ENCODE results near the gene MAPK8IP3. TPM values are rescaled to one million over a fixed set of nuclear protein-coding genes. Genes with fewer than 3 reads are reported as not detected.

MAPK8IP3 gene, protein sequence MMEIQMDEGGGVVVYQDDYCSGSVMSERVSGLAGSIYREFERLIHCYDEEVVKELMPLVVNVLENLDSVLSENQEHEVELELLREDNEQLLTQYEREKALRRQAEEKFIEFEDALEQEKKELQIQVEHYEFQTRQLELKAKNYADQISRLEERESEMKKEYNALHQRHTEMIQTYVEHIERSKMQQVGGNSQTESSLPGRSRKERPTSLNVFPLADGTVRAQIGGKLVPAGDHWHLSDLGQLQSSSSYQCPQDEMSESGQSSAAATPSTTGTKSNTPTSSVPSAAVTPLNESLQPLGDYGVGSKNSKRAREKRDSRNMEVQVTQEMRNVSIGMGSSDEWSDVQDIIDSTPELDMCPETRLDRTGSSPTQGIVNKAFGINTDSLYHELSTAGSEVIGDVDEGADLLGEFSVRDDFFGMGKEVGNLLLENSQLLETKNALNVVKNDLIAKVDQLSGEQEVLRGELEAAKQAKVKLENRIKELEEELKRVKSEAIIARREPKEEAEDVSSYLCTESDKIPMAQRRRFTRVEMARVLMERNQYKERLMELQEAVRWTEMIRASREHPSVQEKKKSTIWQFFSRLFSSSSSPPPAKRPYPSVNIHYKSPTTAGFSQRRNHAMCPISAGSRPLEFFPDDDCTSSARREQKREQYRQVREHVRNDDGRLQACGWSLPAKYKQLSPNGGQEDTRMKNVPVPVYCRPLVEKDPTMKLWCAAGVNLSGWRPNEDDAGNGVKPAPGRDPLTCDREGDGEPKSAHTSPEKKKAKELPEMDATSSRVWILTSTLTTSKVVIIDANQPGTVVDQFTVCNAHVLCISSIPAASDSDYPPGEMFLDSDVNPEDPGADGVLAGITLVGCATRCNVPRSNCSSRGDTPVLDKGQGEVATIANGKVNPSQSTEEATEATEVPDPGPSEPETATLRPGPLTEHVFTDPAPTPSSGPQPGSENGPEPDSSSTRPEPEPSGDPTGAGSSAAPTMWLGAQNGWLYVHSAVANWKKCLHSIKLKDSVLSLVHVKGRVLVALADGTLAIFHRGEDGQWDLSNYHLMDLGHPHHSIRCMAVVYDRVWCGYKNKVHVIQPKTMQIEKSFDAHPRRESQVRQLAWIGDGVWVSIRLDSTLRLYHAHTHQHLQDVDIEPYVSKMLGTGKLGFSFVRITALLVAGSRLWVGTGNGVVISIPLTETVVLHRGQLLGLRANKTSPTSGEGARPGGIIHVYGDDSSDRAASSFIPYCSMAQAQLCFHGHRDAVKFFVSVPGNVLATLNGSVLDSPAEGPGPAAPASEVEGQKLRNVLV (N-terminal part only)
- total RNA-seq (2022; extraction: Qiagen RNA extraction; ENCODE audit: low read depth): 44.6 to 62.9 TPM (median 50.1 TPM) in 5 replicates

DNA sequence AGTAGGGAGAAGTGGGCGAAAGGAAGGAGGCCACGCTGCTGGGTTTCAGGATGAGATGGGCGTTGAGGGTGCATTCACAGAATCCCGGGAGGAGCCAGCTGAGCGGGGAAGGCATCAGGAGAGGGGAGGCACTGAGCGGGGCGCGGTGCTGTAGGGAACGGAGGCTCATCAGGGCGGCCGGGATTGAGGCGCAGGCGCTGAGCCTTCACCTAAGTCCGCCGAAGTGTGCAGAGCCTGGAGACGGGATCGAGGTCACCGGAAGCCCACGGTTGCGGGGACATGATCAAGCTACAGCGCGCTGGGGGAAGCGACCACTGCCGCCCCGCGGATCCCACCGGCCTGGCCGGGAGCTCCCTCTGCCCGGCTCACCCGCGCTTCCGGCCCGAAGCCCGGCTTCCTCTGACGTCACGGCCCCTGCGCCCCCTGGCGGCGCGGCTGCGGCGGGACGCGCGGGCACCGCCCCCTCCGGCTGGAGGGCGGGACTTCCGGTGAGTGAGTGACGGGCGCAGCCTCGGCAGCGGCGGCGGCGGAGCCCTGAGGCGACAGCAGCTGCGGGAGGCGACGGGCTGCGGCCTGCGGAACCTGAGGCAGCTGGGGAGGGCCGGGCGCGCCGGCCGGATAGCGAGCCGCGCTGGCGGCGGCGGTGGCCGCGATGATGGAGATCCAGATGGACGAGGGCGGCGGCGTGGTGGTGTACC lies at the start of gene MAPK8IP3:
MAPK8IP3 (plus strand) TSS at position 508 of the 698 bp plus-strand sequence; CDS start at position 653, 145 bp downstream.

DNA sequence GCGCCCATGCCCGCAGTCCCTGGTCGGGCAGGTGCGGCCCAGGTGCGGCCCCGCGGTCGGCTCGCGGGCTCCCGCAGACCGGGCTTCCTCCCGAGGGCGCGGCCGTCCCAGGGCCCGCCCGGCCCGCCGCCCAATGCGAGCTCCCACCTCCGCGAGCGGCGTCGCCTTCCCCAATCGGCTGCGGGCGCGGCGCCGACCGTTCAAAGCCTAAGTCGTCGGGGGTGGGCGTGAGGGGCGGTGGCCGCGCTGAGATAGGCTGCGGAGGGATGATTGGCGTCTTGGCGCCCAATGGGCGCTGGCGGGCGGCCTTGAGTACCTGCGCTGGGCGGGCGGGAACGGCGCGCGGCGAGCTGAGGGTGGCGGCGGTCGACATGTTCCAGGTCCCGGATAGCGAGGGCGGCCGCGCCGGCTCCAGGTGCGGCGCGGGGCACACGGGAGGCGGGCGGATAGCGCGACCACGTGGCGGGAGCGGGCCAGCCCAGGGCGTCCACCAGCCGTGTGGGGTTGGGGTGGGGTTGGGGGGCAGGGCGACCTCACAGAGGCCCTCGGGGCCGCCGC lies 28.0 kb upstream of the MAPK8IP3 start, which contains the start of gene JPT2:
JPT2 (plus strand) TSS at position 338 of the 558 bp plus-strand sequence; CDS start at position 372, 34 bp downstream.

DNA sequence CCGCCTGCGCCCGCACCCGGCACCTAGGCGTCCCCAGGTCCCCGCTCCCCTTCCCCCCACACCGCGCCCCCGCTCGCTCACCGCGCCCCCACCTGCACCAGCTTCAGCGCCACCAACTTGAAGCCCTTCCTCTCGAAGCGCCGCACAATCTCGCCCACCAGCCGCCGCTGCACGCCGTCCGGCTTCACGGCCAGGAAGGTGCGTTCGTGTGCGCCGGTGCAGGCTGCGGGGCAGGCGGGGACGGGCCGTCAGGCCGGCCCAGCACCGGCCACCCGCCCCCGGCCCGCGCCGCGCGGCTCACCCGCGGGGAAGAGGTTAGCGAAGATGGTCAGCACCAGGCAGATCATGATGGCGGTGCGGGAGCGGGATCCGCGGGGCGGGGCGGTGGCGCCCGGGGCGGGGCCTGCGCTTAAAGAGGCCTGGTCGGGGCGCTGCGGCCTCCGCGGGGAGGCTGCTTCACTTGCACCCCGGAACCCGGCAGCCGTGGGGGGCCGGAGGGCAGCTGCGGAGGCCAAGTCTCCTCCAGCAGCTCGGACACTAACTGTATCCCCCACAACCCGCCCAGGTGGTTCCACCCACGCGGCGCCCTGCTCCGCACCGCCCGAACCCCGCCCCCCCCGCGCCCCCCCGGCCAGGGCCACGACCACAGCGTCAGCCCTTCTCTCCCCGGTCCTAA lies 65.3 kb downstream of the MAPK8IP3 start, which contains the start of gene NME3:
NME3 (minus strand) TSS at position 356 of the 676 bp plus-strand sequence; CDS start at position 347, 9 bp downstream.

DNA sequence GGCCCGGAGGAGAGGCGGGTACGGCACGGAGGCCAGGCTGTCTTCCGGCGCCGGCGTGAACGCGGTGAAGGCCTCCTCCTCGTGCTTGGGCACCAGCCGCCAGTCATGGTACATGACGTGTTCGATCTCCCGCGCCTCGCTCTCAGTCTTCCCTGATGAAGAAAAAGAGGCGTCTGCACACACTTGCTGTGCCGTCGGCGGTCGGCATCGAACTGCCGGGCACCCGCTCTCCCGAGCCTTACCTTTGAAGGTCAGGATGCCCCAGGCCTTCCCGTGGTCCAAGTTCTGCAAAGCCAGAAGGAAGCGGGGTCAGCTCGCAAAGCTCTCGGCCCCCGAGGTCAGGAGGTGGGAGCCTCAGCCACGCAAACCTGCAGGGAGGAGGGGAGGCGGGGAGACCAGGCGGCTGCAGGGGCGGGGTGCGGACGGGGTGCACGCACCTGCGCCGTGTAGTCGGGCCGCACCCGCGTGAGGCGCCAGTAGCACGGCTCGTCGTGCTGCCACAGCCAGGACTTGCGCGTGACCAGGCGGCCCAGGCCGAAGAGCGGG lies 66.4 kb downstream of the MAPK8IP3 start, which contains the start of gene EME2:
EME2 (plus strand) TSS at position 449 of the 546 bp plus-strand sequence. CDS start 418 bp downstream, outside the sequence.

DNA sequence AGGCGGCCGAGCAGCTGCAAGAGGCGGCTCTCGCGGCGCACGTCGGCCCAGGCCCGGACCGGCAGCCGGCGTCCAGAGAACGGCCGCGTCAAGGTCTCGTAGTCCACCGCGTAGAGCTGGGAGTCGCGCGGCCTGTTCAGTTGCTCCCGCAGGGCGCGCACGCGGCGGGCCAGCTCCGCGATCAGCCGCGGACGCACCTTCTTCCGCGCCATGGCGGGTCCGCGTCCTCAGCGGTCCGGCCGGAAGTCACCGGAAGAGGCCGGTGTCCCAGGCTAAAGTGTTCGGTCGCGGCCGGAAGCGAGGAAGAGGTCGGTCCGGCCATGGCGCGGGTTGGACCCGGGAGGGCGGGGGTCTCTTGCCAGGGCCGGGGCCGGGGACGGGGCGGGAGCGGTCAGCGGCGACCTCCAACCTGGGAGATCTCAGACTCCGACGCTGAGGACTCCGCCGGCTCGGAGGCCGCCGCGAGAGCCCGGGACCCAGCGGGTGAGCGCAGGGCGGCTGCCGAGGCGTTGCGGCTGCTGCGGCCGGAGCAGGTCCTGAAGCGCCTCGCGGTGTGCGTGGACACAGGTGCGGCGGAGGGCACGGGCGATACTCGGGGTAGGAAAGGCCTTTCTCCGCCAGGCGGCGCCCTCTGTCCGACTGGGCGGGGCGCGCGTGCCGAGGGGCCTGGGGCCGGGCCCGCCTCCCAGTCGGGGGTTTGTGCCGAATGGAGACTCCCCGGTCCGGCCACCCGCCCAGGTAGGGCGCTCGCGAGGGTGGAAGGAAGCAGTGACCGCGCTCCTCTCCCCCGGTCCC lies 67.1 kb downstream of the MAPK8IP3 start, which contains the start of gene MRPS34:
MRPS34 (minus strand) TSS at position 227 of the 795 bp plus-strand sequence; CDS start at position 212, 15 bp downstream.

DNA sequence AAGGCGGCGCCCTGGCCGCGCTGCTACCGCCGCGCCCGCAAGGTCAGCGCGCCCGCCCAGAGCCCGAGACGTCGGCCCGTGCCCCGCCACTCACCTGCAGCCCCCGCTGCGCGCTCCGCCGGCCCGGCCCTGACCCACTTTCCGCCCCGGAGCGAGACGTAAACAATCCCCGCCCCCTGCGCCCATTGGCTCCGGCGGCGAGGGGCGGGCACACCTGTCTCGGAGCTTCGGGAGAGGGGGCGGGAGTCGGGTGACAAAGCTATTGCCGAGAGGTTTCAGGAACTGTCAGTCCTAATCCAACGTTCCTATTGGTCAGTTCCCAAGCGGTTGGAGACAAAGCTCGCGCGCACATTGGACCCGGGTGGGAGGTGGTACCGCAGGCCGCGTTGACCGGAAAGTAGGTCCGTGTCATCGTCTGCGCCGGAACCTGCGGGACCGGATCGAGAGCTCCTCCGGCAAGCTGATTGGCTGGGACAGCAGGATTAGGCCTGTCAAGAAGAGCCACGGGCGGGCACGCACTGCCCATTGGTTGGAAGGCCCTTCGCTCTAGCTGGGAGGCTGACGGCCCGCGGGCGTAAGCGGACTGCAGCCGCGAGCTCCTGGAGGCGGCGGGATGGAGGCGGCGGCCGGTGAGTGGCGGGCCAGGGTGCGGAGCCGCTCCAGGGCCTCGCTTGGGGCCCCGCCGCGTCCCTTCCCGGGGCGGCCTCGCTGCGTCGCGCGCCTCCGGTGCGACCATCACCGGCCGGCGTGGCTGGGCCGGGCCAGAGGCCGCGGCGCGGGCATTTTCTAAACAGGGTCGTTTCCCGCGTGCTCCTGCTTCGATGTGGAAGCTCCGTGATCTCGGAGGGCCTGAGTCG lies 76.6 kb downstream of the MAPK8IP3 start, which contains the start of the genes NUBP2 and SPSB3:
NUBP2 (plus strand) TSS at position 553 of the 857 bp plus-strand sequence; CDS start at position 614, 61 bp downstream.
SPSB3 (minus strand) TSS at position 164 of the 857 bp plus-strand sequence. CDS start 1,088 bp downstream, outside the sequence.

DNA sequence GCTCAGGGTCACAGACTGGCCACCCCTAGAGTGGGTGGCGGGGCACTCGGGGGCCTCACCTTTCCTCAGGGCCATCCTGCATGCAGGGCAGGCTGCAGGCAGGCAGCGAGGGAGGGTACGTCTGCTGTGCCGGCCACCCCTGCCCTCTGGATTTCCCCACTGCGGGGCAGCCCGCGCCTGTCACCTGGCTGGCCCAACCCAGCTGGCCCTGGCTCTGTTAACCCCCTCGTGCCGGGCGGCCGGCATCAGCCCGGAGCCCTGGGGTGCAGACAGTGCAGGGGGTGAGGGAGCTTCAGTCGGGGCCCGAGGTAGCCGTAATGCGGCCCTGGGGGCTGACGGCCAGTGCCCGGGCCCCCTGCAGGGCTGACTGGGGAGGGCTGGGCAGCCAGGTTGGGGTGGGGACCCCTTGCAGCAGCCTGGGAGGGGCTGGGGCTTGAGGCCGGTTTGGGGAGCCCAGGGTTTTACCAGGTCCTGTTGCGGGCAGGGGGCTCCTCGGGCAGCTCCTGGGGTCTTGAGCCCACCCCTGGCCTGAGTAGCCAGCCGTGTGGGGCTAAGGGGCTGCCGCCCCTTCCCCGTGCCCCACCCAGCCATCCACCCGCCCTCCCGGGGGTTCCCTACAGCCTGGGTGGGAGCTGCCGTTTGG lies 87.7 kb downstream of the MAPK8IP3 start, which contains the start of gene IGFALS:
IGFALS (minus strand) TSS at position 128 of the 643 bp plus-strand sequence; CDS start at position 75, 53 bp downstream.

Other genes starting within 250 kb of the MAPK8IP3 start
- 66.8 to 86.1 TPM (median 76.1 TPM) in 5 replicates for gene CLCN7, start 231.2 kb upstream of the MAPK8IP3 start, total RNA-seq (2022; extraction: Qiagen RNA extraction; ENCODE audit: low read depth)
- not detected in 5 replicates for gene PTX4, start 217.3 kb upstream of the MAPK8IP3 start, total RNA-seq (2022; extraction: Qiagen RNA extraction; ENCODE audit: low read depth)
- 32.1 to 45.2 TPM (median 36.7 TPM) in 5 replicates for gene TELO2, start 212.8 kb upstream of the MAPK8IP3 start, total RNA-seq (2022; extraction: Qiagen RNA extraction; ENCODE audit: low read depth)
- gene TMEM204, start 172.5 kb upstream of the MAPK8IP3 start, total RNA-seq (2022; extraction: Qiagen RNA extraction; ENCODE audit: low read depth): not detected in 5 replicates
- 8.1 to 11.0 TPM (median 8.7 TPM) in 5 replicates for gene IFT140, start 94.1 kb upstream of the MAPK8IP3 start, total RNA-seq (2022; extraction: Qiagen RNA extraction; ENCODE audit: low read depth)
- 13.9 to 17.3 TPM (median 16.1 TPM) in 5 replicates for gene CRAMP1, start 93.8 kb upstream of the MAPK8IP3 start, total RNA-seq (2022; extraction: Qiagen RNA extraction; ENCODE audit: low read depth)
- gene JPT2, start 27.9 kb upstream of the MAPK8IP3 start, total RNA-seq (2022; extraction: Qiagen RNA extraction; ENCODE audit: low read depth): 168 to 223 TPM (median 172 TPM) in 5 replicates
- 25.3 to 62.4 TPM (median 54.1 TPM) in 5 replicates for gene NME3, start 65.3 kb downstream of the MAPK8IP3 start, total RNA-seq (2022; extraction: Qiagen RNA extraction; ENCODE audit: low read depth)
- gene EME2, start 66.6 kb downstream of the MAPK8IP3 start, total RNA-seq (2022; extraction: Qiagen RNA extraction; ENCODE audit: low read depth): 7.4 to 11.9 TPM (median 9.4 TPM) in 5 replicates
- 159 to 264 TPM (median 239 TPM) in 5 replicates for gene MRPS34, start 66.9 kb downstream of the MAPK8IP3 start, total RNA-seq (2022; extraction: Qiagen RNA extraction; ENCODE audit: low read depth)
- gene SPSB3, start 76.4 kb downstream of the MAPK8IP3 start, total RNA-seq (2022; extraction: Qiagen RNA extraction; ENCODE audit: low read depth): 15.8 to 27.6 TPM (median 22.9 TPM) in 5 replicates
- gene NUBP2, start 76.8 kb downstream of the MAPK8IP3 start, total RNA-seq (2022; extraction: Qiagen RNA extraction; ENCODE audit: low read depth): 54.3 to 94.0 TPM (median 82.4 TPM) in 5 replicates
- gene IGFALS, start 87.5 kb downstream of the MAPK8IP3 start, total RNA-seq (2022; extraction: Qiagen RNA extraction; ENCODE audit: low read depth): 0.08 to 0.09 TPM in 2 of 5 replicates, not detected in the others
- gene HAGH, start 120.6 kb downstream of the MAPK8IP3 start, total RNA-seq (2022; extraction: Qiagen RNA extraction; ENCODE audit: low read depth): 57.1 to 73.9 TPM (median 66.5 TPM) in 5 replicates
- gene FAHD1, start 121.0 kb downstream of the MAPK8IP3 start, total RNA-seq (2022; extraction: Qiagen RNA extraction; ENCODE audit: low read depth): 41.5 to 50.7 TPM (median 48.3 TPM) in 5 replicates
- gene MEIOB, start 166.0 kb downstream of the MAPK8IP3 start, total RNA-seq (2022; extraction: Qiagen RNA extraction; ENCODE audit: low read depth): 1.5 to 3.1 TPM (median 1.7 TPM) in 5 replicates
- 1.9 to 3.7 TPM (median 3.2 TPM) in 5 replicates for gene HS3ST6, start 212.2 kb downstream of the MAPK8IP3 start, total RNA-seq (2022; extraction: Qiagen RNA extraction; ENCODE audit: low read depth)
- 24.4 to 35.7 TPM (median 31.6 TPM) in 5 replicates for gene MSRB1, start 237.0 kb downstream of the MAPK8IP3 start, total RNA-seq (2022; extraction: Qiagen RNA extraction; ENCODE audit: low read depth)
- 0.05 TPM in 1 of 5 replicates, not detected in the others for gene RPL3L, start 248.5 kb downstream of the MAPK8IP3 start, total RNA-seq (2022; extraction: Qiagen RNA extraction; ENCODE audit: low read depth)

All from A549 treated with CpdA at 1 μM for 4 hours (cell line).